Suprapubic skin (tissue), 4 donors: ENCODE measurements around the gene EMID1. TPM values are rescaled to one million over a fixed set of nuclear protein-coding genes. Genes with fewer than 3 reads are reported as not detected.

Experiments
- DNase-seq, 2 donors: peaks; one replicate each; pipeline ENCODE4 v3.0.0-alpha.2; 2019; ENCODE audit warnings: low spot score in 2 of 2
- H3K27ac ChIP-seq: fragments of 200-600 bp; sonication (generic); one replicate; pipeline ENCODE4 v1.5.1; 2019
- H3K27me3 ChIP-seq: fragments of 200-600 bp; sonication (generic); one replicate; pipeline ENCODE4 v1.5.1; 2019
- H3K36me3 ChIP-seq: fragments of 200-600 bp; sonication (generic); one replicate; pipeline ENCODE4 v1.5.1; 2019
- H3K4me1 ChIP-seq: fragments of 200-600 bp; sonication (generic); one replicate; pipeline ENCODE4 v1.5.1; 2019
- H3K4me3 ChIP-seq: fragments of 200-600 bp; sonication (generic); one replicate; pipeline ENCODE4 v1.5.1; 2019; ENCODE audit warnings: mild to moderate bottlenecking
- H3K9me3 ChIP-seq: fragments of 200-600 bp; sonication (generic); one replicate; pipeline ENCODE4 v1.5.1; 2019
- EP300 ChIP-seq: sonication (generic); formaldehyde crosslinking; IDR thresholded peaks from one replicate; pipeline ENCODE4 v1.6.1; 2017; ENCODE audit warnings: antibody characterized with exemption
- POLR2A ChIP-seq, 2 donors: fragments of 450-650 bp; IDR thresholded peaks; one replicate each; pipeline ENCODE4 v1.6.1; 2017; ENCODE audit warnings: antibody characterized with exemption in 2 of 2, mild to moderate bottlenecking in 2 of 2, moderate library complexity in 2 of 2
- POLR2AphosphoS5 ChIP-seq, 3 donors: sonication (generic); formaldehyde crosslinking; IDR thresholded peaks; one replicate each; pipeline ENCODE4 v1.6.1; 2017; ENCODE audit warnings: antibody characterized with exemption in 3 of 3
- WGBS: methylation state at CpG from one replicate; pipeline ENCODE4 v1.1.5; 2018; 5-methylcytosine and 5-hydroxymethylcytosine counted together
- total RNA-seq, 4 donors: library from RNA; depleted of rRNA; stranded (reverse); fragments of >200 nt; gene quantifications; one replicate each; pipeline ENCODE4 v1.1.0, GENCODE V29; 2016
- TF ChIP-seq, protein P1 (sequence below), 2 donors: fragments of 200-600 bp in 1 of 2; fragments of 450-650 bp in 1 of 2; sonication (generic) in 1 of 2; IDR thresholded peaks; one replicate each; pipeline ENCODE4 v1.5.1; 2016 to 2019; ENCODE audit warnings: antibody characterized with exemption in 2 of 2, mild to moderate bottlenecking in 1 of 2, moderate library complexity in 1 of 2

EMID1 gene
- total RNA-seq, 4 donors from 2014 or later, result 1.6 to 7.4 (median 2.9) TPM

DNA sequence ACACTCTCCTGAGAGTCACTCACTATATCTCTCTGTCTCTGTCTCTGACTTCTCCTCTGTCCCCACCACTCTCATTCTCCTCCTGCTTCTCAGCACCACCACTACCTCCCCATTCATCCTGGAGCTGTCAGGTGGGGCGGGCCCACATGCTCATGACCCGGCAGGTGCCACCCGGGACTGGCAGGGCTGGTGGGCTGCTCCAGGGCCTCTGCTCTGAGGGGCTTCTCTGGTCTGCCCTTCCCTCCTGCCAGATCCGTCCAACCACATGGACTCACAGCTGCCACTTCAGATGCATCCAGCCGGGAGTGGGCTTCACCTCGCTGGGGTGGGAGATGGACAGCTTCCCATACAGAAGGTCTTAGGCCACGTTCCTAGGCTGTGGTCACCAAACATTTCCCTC is 4.8 kb upstream of the EMID1 start:
- Histone ChIP-seq H3K9me3 (no peaks in the 10 kb centered on the region), H3K27ac (no peak overlapping the region), H3K36me3 (no peaks in the 10 kb centered on the region), H3K4me3 (no peak overlapping the region), H3K4me1 (peaks cover 18% of the 10 kb centered on the region), H3K27me3 (no peaks in the 10 kb centered on the region)
- WGBS, result 94% methylated on average over 6 of the region's 7 CpGs
- DNase-seq, result no peak
- TF ChIP-seq POLR2AphosphoS5 (IDR thresholded peaks at IDR 0.05) (no peak), EP300 (no peak), POLR2A (IDR thresholded peaks at IDR 0.05) (no peak)
- TF ChIP-seq, protein P1, sequence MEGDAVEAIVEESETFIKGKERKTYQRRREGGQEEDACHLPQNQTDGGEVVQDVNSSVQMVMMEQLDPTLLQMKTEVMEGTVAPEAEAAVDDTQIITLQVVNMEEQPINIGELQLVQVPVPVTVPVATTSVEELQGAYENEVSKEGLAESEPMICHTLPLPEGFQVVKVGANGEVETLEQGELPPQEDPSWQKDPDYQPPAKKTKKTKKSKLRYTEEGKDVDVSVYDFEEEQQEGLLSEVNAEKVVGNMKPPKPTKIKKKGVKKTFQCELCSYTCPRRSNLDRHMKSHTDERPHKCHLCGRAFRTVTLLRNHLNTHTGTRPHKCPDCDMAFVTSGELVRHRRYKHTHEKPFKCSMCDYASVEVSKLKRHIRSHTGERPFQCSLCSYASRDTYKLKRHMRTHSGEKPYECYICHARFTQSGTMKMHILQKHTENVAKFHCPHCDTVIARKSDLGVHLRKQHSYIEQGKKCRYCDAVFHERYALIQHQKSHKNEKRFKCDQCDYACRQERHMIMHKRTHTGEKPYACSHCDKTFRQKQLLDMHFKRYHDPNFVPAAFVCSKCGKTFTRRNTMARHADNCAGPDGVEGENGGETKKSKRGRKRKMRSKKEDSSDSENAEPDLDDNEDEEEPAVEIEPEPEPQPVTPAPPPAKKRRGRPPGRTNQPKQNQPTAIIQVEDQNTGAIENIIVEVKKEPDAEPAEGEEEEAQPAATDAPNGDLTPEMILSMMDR (IDR thresholded peaks at IDR 0.05), result no peak

GRCh38 chr22:29201782-29202181 is 3.9 kb upstream of the EMID1 start:
- 79% methylated on average over 7 of the region's 7 CpGs for WGBS
- H3K27ac ChIP-seq, result no peak overlapping the region

DNA sequence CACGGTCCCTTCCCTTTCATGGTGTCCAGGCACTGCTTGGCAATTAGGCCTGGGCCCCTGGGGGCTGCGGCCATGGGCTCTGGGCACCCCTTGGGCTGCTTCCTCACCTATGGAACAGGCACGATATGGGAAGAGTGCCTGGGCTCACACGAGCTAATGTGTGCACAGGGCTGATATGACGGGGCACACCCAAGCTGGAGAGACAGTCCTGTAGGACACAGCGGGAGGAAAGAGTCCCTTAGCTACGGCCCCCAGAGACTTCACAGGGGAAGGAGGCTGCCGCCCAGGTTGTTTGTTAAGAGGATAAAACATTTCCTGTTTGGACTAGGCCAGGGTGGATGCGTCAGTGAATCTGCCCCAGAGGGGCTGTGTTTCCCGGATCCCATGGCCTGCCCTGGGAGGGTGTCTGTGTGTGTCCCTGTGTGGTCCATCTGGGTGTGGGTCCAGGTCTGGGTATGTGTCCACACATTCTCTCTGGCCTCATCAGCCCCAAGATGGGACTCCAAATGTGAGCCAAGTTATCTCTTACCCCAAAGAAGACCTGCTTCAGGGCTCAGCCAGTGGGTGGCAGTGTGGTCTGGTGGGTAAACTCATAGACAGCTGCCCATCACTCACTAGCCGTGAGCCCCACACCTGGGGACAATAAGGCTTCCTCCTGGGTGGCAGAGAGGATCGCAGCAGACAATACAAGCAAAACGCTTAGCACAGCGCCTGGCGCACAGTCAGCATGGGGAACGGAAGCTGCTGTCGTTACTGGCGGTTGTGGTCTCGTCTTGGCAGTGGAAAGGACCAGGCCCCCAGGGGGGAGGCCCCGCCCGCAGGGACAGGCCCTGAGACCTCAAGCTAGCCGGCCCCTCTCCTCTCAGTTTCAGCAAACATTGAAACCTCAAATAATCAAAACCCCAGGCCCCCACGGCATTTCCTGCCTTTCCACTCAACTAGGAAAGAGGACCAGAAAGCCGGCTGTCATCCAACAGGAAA is 3.2 kb upstream of the EMID1 start:
- TF ChIP-seq EP300, result no peak
- TF ChIP-seq, protein P1 (IDR thresholded peaks at IDR 0.05), result no peak
- no peak for TF ChIP-seq POLR2A (IDR thresholded peaks at IDR 0.05)
- no peak for TF ChIP-seq POLR2AphosphoS5 (IDR thresholded peaks at IDR 0.05)
- Histone ChIP-seq H3K36me3 (no peaks in the 10 kb centered on the region), H3K27ac (peak overlapping the region; percentile 48), H3K27me3 (no peaks in the 10 kb centered on the region), H3K9me3 (no peaks in the 10 kb centered on the region), H3K4me3 (no peak overlapping the region), H3K4me1 (peaks cover 18% of the 10 kb centered on the region)
- WGBS, result 39% methylated on average over 9 of the region's 24 CpGs
- DNase-seq, result no peak

More at GRCh38 chr22:29201782-29202181, 3.9 kb upstream of the EMID1 start:
- no peak overlapping the region for H3K4me3 ChIP-seq
- H3K36me3 ChIP-seq, result no peaks in the 10 kb centered on the region
- no peak for TF ChIP-seq POLR2AphosphoS5 (IDR thresholded peaks at IDR 0.05)
- no peak for DNase-seq
- H3K9me3 ChIP-seq, result no peaks in the 10 kb centered on the region
- peaks cover 18% of the 10 kb centered on the region for H3K4me1 ChIP-seq
- no peaks in the 10 kb centered on the region for H3K27me3 ChIP-seq

DNA sequence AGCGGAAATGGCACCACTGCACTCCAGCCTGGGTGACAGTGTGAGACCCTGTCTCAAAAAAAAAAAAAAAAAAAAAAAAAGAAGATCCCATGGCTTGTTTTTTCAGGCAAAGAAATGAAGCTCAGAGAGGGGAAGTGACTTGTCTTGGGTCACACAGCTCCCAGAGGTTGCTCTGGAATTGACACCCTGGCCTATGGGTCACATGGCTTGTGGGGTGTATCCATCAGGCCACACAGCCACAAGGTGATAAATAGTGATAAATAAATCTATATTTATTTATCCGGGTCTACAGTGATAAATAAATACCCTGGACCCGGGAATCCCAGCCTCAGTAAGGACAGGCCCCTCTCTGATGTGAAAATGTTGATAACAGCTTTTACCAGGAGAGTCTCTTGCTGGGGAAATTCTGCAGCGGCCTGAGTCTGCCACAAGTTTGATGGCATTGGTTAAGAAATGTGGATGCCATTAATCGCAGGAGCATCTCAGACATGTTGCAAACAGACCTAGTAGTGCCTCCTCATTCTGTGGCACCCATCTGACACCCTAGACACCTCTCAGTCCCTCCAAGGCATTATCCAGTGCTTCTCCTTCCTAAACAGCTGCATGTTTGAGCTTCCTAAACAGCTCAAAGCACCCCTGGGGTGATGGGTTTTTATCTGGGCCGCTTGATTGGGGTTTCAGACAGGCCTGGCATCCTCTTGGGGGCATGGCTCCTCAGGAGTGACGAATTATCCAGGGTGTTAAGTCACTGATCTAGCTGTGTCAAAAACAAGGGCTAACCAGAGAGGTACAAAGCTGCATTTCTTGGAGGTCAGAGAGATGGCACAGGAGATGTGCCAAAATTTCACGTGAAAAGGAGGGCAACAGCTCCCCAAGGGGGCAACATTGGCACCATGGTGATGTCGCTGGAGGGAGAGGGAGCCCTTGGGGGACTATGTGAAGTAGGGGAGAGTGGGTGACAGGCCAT is 1.9 kb upstream of the EMID1 start:
- DNase-seq, result no peak
- Histone ChIP-seq H3K27me3 (no peaks in the 10 kb centered on the region), H3K36me3 (no peaks in the 10 kb centered on the region), H3K9me3 (no peaks in the 10 kb centered on the region), H3K4me1 (peaks cover 18% of the 10 kb centered on the region), H3K4me3 (no peak overlapping the region), H3K27ac (no peak overlapping the region)
- 71% methylated on average over 9 of the region's 9 CpGs for WGBS
- TF ChIP-seq, protein P1 (IDR thresholded peaks at IDR 0.05), result no peak
- TF ChIP-seq POLR2AphosphoS5 (IDR thresholded peaks at IDR 0.05) (no peak), EP300 (no peak)

DNA sequence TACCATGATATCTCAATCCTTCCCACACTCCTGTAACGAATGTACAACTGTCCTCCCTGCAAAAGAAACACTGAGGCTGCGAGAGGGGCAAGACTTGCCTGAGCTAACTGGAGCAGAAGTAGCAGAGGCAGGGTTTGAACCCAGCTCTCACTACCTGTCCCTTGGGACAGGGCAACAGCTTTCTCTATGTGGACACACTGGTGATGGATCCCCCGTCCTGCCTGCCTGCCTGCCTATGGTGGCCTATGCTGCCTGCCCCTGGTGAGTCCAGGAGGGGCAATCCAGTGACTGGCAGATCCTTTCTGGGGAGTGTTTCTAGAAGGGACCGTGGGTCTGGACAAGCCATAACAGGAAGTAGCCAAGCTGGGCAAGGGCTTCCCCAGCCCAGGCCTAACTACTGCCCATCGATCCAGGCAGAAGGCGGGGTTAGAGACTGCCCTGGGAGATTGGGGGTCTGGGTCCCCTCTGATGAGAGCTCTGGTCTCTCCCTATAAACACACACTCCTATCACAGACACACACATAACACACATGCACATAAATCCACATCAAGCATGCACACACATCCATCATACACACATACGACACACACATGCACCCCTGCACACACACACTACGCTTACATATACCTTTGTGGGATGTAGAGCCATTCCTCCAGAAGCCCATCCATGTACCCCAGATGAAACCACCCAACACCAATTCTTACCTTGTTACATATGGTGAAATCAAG is 1.1 kb upstream of the EMID1 start:
- no peak for DNase-seq
- Histone ChIP-seq H3K4me3 (no peak overlapping the region), H3K9me3 (no peaks in the 10 kb centered on the region), H3K27me3 (no peaks in the 10 kb centered on the region), H3K4me1 (peaks cover 18% of the 10 kb centered on the region), H3K36me3 (no peaks in the 10 kb centered on the region), H3K27ac (no peak overlapping the region)
- WGBS, result 72% methylated on average over 8 of the region's 8 CpGs
- TF ChIP-seq, protein P1 (IDR thresholded peaks at IDR 0.05), result no peak
- TF ChIP-seq EP300, result no peak
- TF ChIP-seq POLR2A (IDR thresholded peaks at IDR 0.05), result no peak
- TF ChIP-seq POLR2AphosphoS5 (IDR thresholded peaks at IDR 0.05), result no peak
